OCI-LY1 (cell line): ENCODE results near the gene CTSD.

ENCODE experiments used
- H2AFZ ChIP-seq: fragments of 200-600 bp; sonication (generic), shearing (Covaris generic); 2 replicates; pipeline ENCODE4 v1.6.0; 2014; ENCODE audit warnings: antibody characterized with exemption, mild to moderate bottlenecking, low read length
- H3F3A ChIP-seq: fragments of 200-600 bp; sonication (generic), shearing (Covaris generic); 2 replicates; pipeline ENCODE4 v1.6.0; 2014; ENCODE audit warnings: mild to moderate bottlenecking, antibody characterized with exemption, low read length, moderate library complexity; ENCODE audit not compliant: insufficient read depth
- H3K27ac ChIP-seq: fragments of 200-600 bp; sonication (generic); 2 replicates; pipeline ENCODE4 v1.5.1; 2014; ENCODE audit warnings: low read length, mixed run types, mild to moderate bottlenecking, low read depth; ENCODE audit not compliant: poor library complexity, severe bottlenecking
- H3K27me3 ChIP-seq: fragments of 200-600 bp; sonication (generic); 2 replicates; pipeline ENCODE4 v1.6.0; 2014; ENCODE audit warnings: antibody characterized with exemption, mild to moderate bottlenecking, low read length, moderate library complexity; ENCODE audit not compliant: insufficient read depth
- H3K36me3 ChIP-seq: fragments of 200-600 bp; sonication (generic); 2 replicates; pipeline ENCODE4 v1.6.1; 2014; ENCODE audit warnings: mild to moderate bottlenecking, antibody characterized with exemption, low read length, moderate library complexity, mixed read lengths; ENCODE audit not compliant: insufficient read depth
- H3K4me1 ChIP-seq: fragments of 200-600 bp; sonication (generic); 2 replicates; pipeline ENCODE4 v1.5.1; 2014; ENCODE audit warnings: mild to moderate bottlenecking, low read length, moderate library complexity; ENCODE audit not compliant: insufficient read depth, severe bottlenecking
- H3K4me2 ChIP-seq: fragments of 200-600 bp; sonication (generic), shearing (Covaris generic); 2 replicates; pipeline ENCODE4 v1.6.1; 2014; ENCODE audit warnings: low read length
- H3K4me3 ChIP-seq: fragments of 200-600 bp; sonication (generic); 2 replicates; pipeline ENCODE4 v1.5.1; 2014; ENCODE audit warnings: low read length, low read depth, mild to moderate bottlenecking, mixed read lengths; ENCODE audit not compliant: poor library complexity, severe bottlenecking
- H3K79me2 ChIP-seq: fragments of 200-600 bp; shearing (Covaris generic); 2 replicates; pipeline ENCODE4 v1.6.1; 2016; ENCODE audit warnings: mixed run types, low read length, mixed read lengths; ENCODE audit not compliant: insufficient read depth
- H3K9ac ChIP-seq: fragments of 200-600 bp; sonication (generic), shearing (Covaris generic); 2 replicates; pipeline ENCODE4 v1.6.1; 2014; ENCODE audit warnings: mild to moderate bottlenecking, low read length, mixed read lengths
- H3K9me2 ChIP-seq: fragments of 200-600 bp; sonication (generic), shearing (Covaris generic); 2 replicates; pipeline ENCODE4 v1.6.1; 2014; ENCODE audit warnings: low read depth, mild to moderate bottlenecking, low read length, mixed read lengths
- H3K9me3 ChIP-seq: fragments of 200-600 bp; shearing (Covaris generic); 2 replicates; pipeline ENCODE4 v1.6.1; 2014; ENCODE audit warnings: low read length, mixed read lengths
- H4K20me1 ChIP-seq: fragments of 200-600 bp; sonication (generic), shearing (Covaris generic); 2 replicates; pipeline ENCODE4 v1.6.0; 2016; ENCODE audit warnings: mild to moderate bottlenecking, low read length; ENCODE audit not compliant: insufficient read depth
- EZH2 ChIP-seq: fragments of 200-600 bp; sonication (generic), shearing (Covaris generic); IDR thresholded peaks from 2 replicates; pipeline ENCODE4 v1.8.0; 2017; ENCODE audit warnings: borderline replicate concordance, mixed run types, mild to moderate bottlenecking, antibody characterized with exemption, low read length, moderate library complexity, mixed read lengths
- TF ChIP-seq, protein P1 (sequence below): fragments of 200-600 bp; sonication (generic), shearing (Covaris generic); IDR thresholded peaks from 2 replicates; pipeline ENCODE4 v1.5.1; 2017; ENCODE audit warnings: mild to moderate bottlenecking, antibody characterized with exemption, low read length, moderate library complexity, mixed read lengths

CTSD gene

DNA sequence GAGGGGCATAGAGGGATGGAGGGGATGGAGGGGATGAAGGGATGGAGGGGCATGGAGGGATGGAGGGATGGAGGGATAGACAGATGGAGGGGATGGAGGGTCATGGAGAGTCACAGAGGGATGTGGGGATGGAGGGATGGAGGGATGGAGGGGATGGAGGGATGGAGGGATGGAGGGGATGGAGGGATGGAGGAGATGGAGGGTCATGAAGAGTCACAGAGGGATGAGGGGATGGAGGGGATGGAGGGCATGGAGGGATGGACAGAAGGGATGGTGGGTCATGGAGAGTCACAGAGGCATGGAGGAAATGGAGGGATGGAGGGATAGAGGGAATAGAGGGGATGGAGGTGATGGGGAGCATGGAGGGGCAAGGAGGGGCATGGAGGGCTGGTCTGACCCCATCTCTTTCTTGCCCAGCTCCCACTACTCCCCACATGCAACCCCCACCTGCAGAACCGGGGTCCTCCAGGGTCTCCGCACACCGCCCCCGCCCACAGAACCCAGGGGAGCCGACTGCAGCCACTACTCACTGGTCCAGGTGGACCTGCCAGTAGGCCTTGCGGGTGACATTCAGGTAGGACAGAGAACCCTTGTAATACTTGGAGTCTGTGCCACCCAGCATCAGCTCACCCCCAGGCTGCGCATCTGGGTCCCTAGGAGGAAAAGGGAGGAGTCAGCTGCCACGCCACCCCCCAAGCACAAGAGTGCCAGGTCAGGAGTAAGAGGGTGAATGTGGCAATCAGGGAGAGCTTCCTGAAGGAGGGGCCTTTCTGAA is 9.2 kb downstream of the CTSD start:
- Histone ChIP-seq H3K4me3 (no peak overlapping the region), H3K9ac (no peak overlapping the region), H3K4me1 (no peaks in the 10 kb centered on the region), H3K79me2 (no peaks in the 10 kb centered on the region), H3K36me3 (no peaks in the 10 kb centered on the region; the same call in 1 of the 2 replicates), H2AFZ (no peak overlapping the region), H3K4me2 (no peak overlapping the region), H3F3A (no peaks in the 10 kb centered on the region), H3K9me2 (no peaks in the 10 kb centered on the region), H4K20me1 (no peaks in the 10 kb centered on the region), H3K27ac (no peak overlapping the region), H3K9me3 (no peaks in the 10 kb centered on the region), H3K27me3 (no peaks in the 10 kb centered on the region)
- no peak for TF ChIP-seq EZH2
- TF ChIP-seq, protein P1, sequence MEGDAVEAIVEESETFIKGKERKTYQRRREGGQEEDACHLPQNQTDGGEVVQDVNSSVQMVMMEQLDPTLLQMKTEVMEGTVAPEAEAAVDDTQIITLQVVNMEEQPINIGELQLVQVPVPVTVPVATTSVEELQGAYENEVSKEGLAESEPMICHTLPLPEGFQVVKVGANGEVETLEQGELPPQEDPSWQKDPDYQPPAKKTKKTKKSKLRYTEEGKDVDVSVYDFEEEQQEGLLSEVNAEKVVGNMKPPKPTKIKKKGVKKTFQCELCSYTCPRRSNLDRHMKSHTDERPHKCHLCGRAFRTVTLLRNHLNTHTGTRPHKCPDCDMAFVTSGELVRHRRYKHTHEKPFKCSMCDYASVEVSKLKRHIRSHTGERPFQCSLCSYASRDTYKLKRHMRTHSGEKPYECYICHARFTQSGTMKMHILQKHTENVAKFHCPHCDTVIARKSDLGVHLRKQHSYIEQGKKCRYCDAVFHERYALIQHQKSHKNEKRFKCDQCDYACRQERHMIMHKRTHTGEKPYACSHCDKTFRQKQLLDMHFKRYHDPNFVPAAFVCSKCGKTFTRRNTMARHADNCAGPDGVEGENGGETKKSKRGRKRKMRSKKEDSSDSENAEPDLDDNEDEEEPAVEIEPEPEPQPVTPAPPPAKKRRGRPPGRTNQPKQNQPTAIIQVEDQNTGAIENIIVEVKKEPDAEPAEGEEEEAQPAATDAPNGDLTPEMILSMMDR = no peak

DNA sequence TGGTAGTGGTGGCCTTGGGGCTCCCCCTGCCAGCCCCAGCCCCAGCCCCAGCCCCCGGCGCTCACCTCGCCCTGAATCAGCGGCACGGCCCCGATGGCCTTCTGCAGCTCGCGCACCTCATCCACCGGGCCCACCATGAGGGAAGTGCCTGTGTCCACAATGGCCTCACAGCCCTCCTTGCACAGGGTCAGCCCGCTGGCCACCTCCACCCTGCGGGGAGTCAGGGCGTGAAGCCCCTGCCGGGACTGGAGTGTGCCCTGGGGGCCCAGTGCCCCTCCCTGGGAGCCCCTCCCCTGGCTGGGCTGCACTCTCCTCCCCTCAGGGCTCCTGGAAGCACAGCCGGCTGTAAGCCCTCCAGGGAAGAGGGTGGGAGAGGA is 9.8 kb downstream of the CTSD start:
- H3K4me3 ChIP-seq = no peak overlapping the region
- H3K79me2 ChIP-seq = no peaks in the 10 kb centered on the region
- no peaks in the 10 kb centered on the region for H3F3A ChIP-seq
- H3K36me3 ChIP-seq = no peaks in the 10 kb centered on the region; the same call in 1 of the 2 replicates
- no peak overlapping the region for H3K4me2 ChIP-seq
- H3K27me3 ChIP-seq = no peaks in the 10 kb centered on the region
- no peaks in the 10 kb centered on the region for H4K20me1 ChIP-seq
- no peak overlapping the region for H3K9ac ChIP-seq
- no peaks in the 10 kb centered on the region for H3K4me1 ChIP-seq
- no peaks in the 10 kb centered on the region for H3K9me2 ChIP-seq
- no peak for TF ChIP-seq EZH2
- TF ChIP-seq, protein P1 = no peak
- no peak overlapping the region for H3K27ac ChIP-seq
- no peaks in the 10 kb centered on the region for H3K9me3 ChIP-seq
- H2AFZ ChIP-seq = no peak overlapping the region

DNA sequence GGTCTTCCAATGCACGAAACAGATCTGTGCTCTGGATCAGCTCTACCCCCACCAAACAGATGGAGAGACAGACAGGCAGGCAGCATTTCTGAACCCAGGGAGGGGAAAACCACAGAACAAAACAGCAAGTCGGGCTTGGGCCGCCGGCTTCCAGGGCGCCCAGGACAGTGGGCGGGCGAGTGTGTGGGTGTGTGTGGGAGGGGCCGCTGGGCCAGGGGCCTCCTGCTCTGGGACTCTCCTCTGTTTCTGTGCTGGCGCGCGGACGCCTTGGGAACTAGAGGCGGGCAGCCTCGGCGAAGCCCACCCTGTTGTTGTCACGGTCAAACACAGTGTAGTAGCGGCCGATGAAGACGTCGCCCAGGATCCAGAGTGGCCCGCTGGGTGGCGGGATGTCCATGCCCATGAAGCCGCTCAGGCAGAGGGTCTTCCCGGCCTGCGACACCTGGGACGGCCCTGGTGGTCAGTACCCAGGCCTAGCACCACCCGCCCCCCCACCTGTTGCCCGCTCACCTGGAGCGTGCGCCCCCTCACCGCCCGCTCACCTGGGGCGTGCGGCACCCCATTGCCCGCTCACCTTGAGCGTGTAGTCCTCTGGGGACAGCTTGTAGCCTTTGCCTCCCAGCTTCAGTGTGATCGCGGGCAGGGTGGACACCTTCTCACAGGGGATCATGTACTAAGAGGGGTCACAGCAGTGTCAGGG is 10.3 kb downstream of the CTSD start:
- Histone ChIP-seq H4K20me1 (no peaks in the 10 kb centered on the region), H3K4me1 (no peaks in the 10 kb centered on the region), H3K4me2 (no peak overlapping the region), H3K79me2 (no peaks in the 10 kb centered on the region), H2AFZ (no peak overlapping the region), H3K36me3 (no peaks in the 10 kb centered on the region; the same call in 1 of the 2 replicates), H3K27me3 (no peaks in the 10 kb centered on the region), H3F3A (no peaks in the 10 kb centered on the region), H3K4me3 (no peak overlapping the region), H3K27ac (no peak overlapping the region), H3K9ac (no peak overlapping the region), H3K9me2 (no peaks in the 10 kb centered on the region), H3K9me3 (no peaks in the 10 kb centered on the region)
- TF ChIP-seq EZH2 = no peak
- TF ChIP-seq, protein P1 = no peak
